Uterus (tissue), 4 donors: ENCODE measurements around the gene PCGF2. TPM values are rescaled to one million over a fixed set of nuclear protein-coding genes. Genes with fewer than 3 reads are reported as not detected.
"Not testable (repeated sequence)": the region's sequence is repeated elsewhere in the genome, so short reads cannot be mapped to it uniquely, and the experiment has no call there.

Experiments
- DNase-seq, 2 donors: peaks; one replicate each; pipeline ENCODE4 v3.0.0-alpha.2; 2019 to 2020
- H3K27ac ChIP-seq, 2 donors: fragments of 200-600 bp; sonication (generic); 1 replicate in 1 of 2; 2 replicates in 1 of 2; pipeline ENCODE4 v1.5.1; 2016 to 2018
- H3K27me3 ChIP-seq, 2 donors: fragments of 200-600 bp; sonication (generic); one replicate each; pipeline ENCODE4 v1.5.1; 2018 to 2019; ENCODE audit warnings: control low read depth in 1 of 2
- H3K36me3 ChIP-seq, 2 donors: fragments of 200-600 bp; sonication (generic); one replicate each; pipeline ENCODE4 v1.5.1; 2019; ENCODE audit warnings: control low read depth in 1 of 2
- H3K4me1 ChIP-seq, 2 donors: fragments of 200-600 bp; sonication (generic); one replicate each; pipeline ENCODE4 v1.5.1; 2018 to 2019; ENCODE audit warnings: control low read depth in 1 of 2
- H3K4me3 ChIP-seq, 2 donors: fragments of 200-600 bp; sonication (generic); 1 replicate in 1 of 2; 2 replicates in 1 of 2; pipeline ENCODE4 v1.5.1; 2018 to 2019; ENCODE audit warnings: mild to moderate bottlenecking in 1 of 2
- H3K9me3 ChIP-seq, 2 donors: fragments of 200-600 bp; sonication (generic); one replicate each; pipeline ENCODE4 v1.5.1; 2019; ENCODE audit warnings: control low read depth in 1 of 2
- POLR2A ChIP-seq, 2 donors: fragments of 450-650 bp; IDR thresholded peaks; one replicate each; pipeline ENCODE4 v1.6.1; 2016; ENCODE audit warnings: antibody characterized with exemption in 2 of 2, mild to moderate bottlenecking in 1 of 2, moderate library complexity in 1 of 2
- intact Hi-C: fragments of 100-400 bp; cut with DNase I; formaldehyde crosslinking; loops from one replicate; pipeline ENCODE4 v1.15.1; 2023; ENCODE audit warnings: low total_unique reads
- total RNA-seq, 4 donors: library from RNA; depleted of rRNA in 3 of 4; stranded (reverse); fragments of >200 nt in 3 of 4; gene quantifications; one replicate each; pipeline versions ENCODE4 v1.1.0 to v1.2.4, GENCODE V29; 2014 to 2023
- TF ChIP-seq, protein P1 (sequence below), 4 experiments: fragments of 200-600 bp in 2 of 4; fragments of 450-650 bp in 2 of 4; sonication (generic) in 2 of 4; IDR thresholded peaks; one replicate each; pipeline ENCODE4 v1.5.1; 2016 to 2019; ENCODE audit warnings: antibody characterized with exemption in 4 of 4, mild to moderate bottlenecking in 2 of 4, moderate library complexity in 1 of 4
- donor health status: DM: yes; HTN: yes; CAD: no.

Gene PCGF2
- total RNA-seq, 4 donors from 2014 or later = 5.5 to 81.8 (median 16.2) TPM

DNA sequence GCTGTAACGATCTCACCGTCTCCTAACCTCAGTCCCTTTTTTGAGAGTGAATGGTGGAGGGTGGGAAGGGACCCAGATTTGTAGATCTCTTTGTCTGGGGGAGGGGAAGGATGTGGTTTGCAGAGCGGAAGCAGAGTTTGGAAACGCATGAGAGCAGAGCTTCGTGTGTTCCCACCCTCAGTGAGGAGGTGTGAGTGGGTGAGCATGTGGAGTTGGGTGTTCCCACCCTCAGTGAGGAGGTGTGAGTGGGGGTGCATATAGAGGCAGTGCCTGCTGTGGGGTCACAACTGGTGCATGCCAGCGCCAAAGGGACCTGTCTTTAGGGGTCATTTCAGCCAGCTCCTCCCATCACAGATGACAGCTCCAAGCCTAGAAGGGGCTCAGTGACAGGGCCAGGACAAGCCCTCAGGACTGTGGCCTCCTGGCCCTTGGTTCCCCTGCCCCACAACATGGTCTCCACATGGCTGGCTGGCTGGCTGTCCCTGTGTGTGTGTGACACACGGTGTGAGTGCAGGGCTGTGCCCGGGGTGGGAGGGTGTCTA, 19.8 kb downstream of the PCGF2 start:
- H3K4me3 ChIP-seq = no peak overlapping the region
- H3K27ac ChIP-seq = no peak overlapping the region
- H3K4me1 ChIP-seq = no peaks in the 10 kb centered on the region
- no peaks in the 10 kb centered on the region for H3K9me3 ChIP-seq
- intact Hi-C loops = no loop called here
- no peak for TF ChIP-seq POLR2A (IDR thresholded peaks at IDR 0.05)
- TF ChIP-seq, protein P1, sequence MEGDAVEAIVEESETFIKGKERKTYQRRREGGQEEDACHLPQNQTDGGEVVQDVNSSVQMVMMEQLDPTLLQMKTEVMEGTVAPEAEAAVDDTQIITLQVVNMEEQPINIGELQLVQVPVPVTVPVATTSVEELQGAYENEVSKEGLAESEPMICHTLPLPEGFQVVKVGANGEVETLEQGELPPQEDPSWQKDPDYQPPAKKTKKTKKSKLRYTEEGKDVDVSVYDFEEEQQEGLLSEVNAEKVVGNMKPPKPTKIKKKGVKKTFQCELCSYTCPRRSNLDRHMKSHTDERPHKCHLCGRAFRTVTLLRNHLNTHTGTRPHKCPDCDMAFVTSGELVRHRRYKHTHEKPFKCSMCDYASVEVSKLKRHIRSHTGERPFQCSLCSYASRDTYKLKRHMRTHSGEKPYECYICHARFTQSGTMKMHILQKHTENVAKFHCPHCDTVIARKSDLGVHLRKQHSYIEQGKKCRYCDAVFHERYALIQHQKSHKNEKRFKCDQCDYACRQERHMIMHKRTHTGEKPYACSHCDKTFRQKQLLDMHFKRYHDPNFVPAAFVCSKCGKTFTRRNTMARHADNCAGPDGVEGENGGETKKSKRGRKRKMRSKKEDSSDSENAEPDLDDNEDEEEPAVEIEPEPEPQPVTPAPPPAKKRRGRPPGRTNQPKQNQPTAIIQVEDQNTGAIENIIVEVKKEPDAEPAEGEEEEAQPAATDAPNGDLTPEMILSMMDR (IDR thresholded peaks at IDR 0.05) = no peak
- no peak for DNase-seq
- no peaks in the 10 kb centered on the region for H3K27me3 ChIP-seq
- H3K36me3 ChIP-seq = no peaks in the 10 kb centered on the region

DNA sequence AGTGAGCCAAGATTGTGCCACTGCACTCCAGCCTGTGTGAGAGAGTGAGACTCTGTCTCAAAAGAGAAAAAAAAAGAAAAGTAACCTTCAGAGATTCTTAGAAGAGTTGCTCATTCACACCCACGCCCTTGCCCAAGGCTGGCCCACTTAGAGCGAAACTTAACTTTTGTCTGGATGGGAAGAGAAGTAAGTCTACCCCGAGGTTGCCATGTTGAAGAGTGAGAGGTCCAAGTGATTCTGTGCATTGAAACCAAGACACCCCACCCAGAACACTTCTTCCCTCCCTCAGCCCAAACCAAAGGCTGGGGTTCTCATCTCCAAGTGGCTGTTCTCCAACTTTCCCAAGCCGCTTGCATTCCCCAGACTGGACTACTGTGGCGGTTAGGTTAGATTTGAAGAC, 20.4 kb downstream of the PCGF2 start:
- Histone ChIP-seq H3K27ac (no peak overlapping the region), H3K4me1 (no peaks in the 10 kb centered on the region), H3K27me3 (no peaks in the 10 kb centered on the region), H3K36me3 (no peaks in the 10 kb centered on the region), H3K4me3 (no peak overlapping the region), H3K9me3 (no peaks in the 10 kb centered on the region)
- intact Hi-C loops = no loop called here
- DNase-seq = no peak
- TF ChIP-seq, protein P1 (IDR thresholded peaks at IDR 0.05) = no peak
- TF ChIP-seq POLR2A (IDR thresholded peaks at IDR 0.05) = no peak

DNA sequence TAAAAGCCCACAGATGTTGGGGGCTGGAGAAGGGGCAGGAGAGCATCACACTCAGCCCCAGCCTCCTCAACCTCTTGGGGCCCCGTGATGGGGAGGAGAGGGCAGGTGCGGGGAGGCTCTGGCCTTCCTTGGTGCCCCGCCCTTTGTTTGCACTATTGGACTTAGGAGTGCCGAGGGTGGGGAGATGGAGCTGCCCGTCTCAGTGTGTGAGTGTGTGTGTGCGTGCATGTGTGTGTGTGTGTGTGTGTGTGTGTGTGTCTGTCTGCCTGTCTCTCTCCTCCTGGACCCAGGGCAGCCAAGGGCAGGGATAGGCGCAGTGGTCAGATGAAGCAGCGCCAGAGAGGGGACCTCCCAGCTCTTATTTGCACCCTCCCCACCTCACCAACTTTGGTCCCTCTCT, 22.0 kb downstream of the PCGF2 start:
- H3K4me3 ChIP-seq, H3K4me1 ChIP-seq, H3K27me3 ChIP-seq, intact Hi-C loops, H3K36me3 ChIP-seq, DNase-seq, H3K9me3 ChIP-seq, H3K27ac ChIP-seq: not testable (repeated sequence)

DNA sequence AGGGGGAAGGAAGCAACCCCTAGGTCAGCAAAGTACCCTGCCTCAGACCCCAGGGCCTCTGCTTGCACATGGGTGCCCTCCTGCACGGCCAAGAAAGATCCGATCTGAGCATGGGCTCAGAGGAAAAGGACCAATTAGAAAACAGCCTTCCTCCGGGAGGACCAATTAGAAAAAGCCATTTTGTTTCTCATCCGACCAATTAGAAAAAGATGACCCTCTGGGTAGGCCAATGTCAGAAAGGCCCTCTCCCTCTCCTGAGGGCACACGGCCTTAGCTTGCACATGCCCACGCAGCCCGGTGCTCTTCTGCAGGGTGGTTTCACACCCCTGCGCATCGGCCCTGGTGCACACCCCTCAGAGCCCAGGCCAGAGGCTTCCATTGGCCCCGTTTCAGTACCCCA, 23.1 kb downstream of the PCGF2 start:
- intact Hi-C loops = no loop called here
- no peaks in the 10 kb centered on the region for H3K4me1 ChIP-seq
- H3K36me3 ChIP-seq = no peaks in the 10 kb centered on the region
- H3K27me3 ChIP-seq = no peaks in the 10 kb centered on the region
- no peaks in the 10 kb centered on the region for H3K9me3 ChIP-seq
- no peak for DNase-seq
- no peak overlapping the region for H3K27ac ChIP-seq
- no peak for TF ChIP-seq POLR2A (IDR thresholded peaks at IDR 0.05)
- TF ChIP-seq, protein P1 (IDR thresholded peaks at IDR 0.05) = no peak
- no peak overlapping the region for H3K4me3 ChIP-seq

DNA sequence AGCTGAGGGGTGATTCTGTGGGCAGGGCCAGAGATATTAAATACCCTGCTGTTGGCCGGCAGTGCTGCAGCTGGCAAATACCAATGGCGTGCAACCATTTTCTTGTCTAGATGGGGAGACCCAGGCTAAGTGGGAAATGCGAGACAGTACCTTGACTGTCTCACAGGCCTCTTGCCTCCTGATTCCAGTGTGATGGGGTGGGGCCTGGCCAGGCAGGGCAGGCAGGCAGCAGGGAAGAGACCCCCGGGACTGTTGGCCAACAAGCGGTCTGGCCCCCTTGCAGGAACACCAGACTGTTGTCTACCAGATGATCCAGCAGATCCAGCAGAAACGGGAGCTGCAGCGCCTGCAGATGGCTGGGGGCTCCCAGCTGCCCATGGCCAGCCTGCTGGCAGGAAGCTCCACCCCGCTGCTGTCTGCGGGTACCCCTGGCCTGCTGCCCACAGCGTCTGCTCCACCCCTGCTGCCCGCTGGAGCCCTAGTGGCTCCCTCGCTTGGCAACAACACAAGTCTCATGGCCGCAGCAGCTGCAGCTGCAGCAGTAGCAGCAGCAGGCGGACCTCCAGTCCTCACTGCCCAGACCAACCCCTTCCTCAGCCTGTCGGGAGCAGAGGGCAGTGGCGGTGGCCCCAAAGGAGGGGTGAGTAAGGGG, 23.7 kb downstream of the PCGF2 start:
- no peaks in the 10 kb centered on the region for H3K4me1 ChIP-seq
- TF ChIP-seq, protein P1 (IDR thresholded peaks at IDR 0.05) = no peak
- TF ChIP-seq POLR2A (IDR thresholded peaks at IDR 0.05) = no peak
- H3K27ac ChIP-seq = no peak overlapping the region
- no peaks in the 10 kb centered on the region for H3K36me3 ChIP-seq
- no peaks in the 10 kb centered on the region for H3K27me3 ChIP-seq
- DNase-seq = no peak
- H3K4me3 ChIP-seq = no peak overlapping the region
- intact Hi-C loops = no loop called here
- no peaks in the 10 kb centered on the region for H3K9me3 ChIP-seq
